Cardiac muscle cell (in vitro differentiated cells and primary cell): Measurements from ENCODE around the gene SPANXN4. TPM values are rescaled to one million over a fixed set of nuclear protein-coding genes. Genes with fewer than 3 reads are reported as not detected.

Source experiments
- DNase-seq, 2 donors: peaks; one replicate each; pipeline versions ENCODE4 v3.0.0 to v3.0.0-alpha.2; 2010 to 2017; ENCODE audit warnings: low read depth in 1 of 2, low spot score in 1 of 2
- H3K27ac ChIP-seq: fragments of 200-600 bp; sonication (generic); 2 replicates; pipeline ENCODE4 v1.5.1; 2016
- H3K27me3 ChIP-seq: fragments of 200-600 bp; sonication (generic); 2 replicates; pipeline ENCODE4 v1.6.0; 2016; ENCODE audit warnings: control low read depth
- H3K36me3 ChIP-seq: fragments of 200-600 bp; sonication (generic); 2 replicates; pipeline ENCODE4 v1.5.1; 2016; ENCODE audit warnings: control low read depth
- H3K4me1 ChIP-seq: fragments of 200-600 bp; sonication (generic); 2 replicates; pipeline ENCODE4 v1.8.1; 2017; ENCODE audit warnings: low read depth, mild to moderate bottlenecking, mixed run types
- H3K4me3 ChIP-seq: fragments of 200-600 bp; sonication (generic); 2 replicates; pipeline ENCODE4 v1.5.1; 2016; ENCODE audit warnings: mild to moderate bottlenecking
- H3K9me3 ChIP-seq: fragments of 200-600 bp; sonication (generic); 2 replicates; pipeline ENCODE4 v1.5.1; 2017; ENCODE audit warnings: low read depth, mild to moderate bottlenecking, control low read depth
- polyA plus RNA-seq: library from polyadenylated mRNA; unstranded; fragments of >200 nt; fragmentation: Nextera tagmentation; extraction: Ambion mirVana; gene quantifications from 2 replicates; pipeline ENCODE4 v1.2.1, GENCODE V29; 2016
- total RNA-seq: library from RNA; depleted of rRNA; stranded (reverse); fragments of >200 nt; gene quantifications from 2 replicates; pipeline ENCODE4 v1.2.3, GENCODE V29; 2016
- TF ChIP-seq, protein P1 (sequence below): IDR thresholded peaks from 2 replicates; pipeline ENCODE4 v1.5.1; 2012; ENCODE audit warnings: low read depth, mild to moderate bottlenecking, low read length

The SPANXN4 gene
- total and polyA plus RNA-seq, 2 experiments from 2014 or later = not detected

DNA sequence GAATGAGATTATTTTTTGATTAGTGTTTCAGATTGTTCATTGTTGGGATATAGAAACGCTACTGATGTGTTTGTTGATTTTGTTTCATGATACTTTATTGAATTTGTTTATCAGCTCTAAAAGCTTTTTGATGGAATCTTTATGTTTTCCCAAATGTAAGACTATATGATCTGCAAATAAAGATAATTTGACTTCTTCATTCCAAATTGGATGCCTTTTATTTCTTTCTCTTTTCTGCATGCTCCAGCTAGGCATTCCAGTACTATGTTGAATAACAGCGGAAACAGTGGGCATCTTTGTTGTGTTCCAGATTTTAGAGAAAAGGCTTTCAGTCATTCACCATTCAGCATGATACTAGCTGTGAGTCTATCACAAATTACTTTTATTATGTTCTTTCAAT is 21.8 kb downstream of the SPANXN4 start:
- TF ChIP-seq, protein P1, sequence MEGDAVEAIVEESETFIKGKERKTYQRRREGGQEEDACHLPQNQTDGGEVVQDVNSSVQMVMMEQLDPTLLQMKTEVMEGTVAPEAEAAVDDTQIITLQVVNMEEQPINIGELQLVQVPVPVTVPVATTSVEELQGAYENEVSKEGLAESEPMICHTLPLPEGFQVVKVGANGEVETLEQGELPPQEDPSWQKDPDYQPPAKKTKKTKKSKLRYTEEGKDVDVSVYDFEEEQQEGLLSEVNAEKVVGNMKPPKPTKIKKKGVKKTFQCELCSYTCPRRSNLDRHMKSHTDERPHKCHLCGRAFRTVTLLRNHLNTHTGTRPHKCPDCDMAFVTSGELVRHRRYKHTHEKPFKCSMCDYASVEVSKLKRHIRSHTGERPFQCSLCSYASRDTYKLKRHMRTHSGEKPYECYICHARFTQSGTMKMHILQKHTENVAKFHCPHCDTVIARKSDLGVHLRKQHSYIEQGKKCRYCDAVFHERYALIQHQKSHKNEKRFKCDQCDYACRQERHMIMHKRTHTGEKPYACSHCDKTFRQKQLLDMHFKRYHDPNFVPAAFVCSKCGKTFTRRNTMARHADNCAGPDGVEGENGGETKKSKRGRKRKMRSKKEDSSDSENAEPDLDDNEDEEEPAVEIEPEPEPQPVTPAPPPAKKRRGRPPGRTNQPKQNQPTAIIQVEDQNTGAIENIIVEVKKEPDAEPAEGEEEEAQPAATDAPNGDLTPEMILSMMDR = no peak

DNA sequence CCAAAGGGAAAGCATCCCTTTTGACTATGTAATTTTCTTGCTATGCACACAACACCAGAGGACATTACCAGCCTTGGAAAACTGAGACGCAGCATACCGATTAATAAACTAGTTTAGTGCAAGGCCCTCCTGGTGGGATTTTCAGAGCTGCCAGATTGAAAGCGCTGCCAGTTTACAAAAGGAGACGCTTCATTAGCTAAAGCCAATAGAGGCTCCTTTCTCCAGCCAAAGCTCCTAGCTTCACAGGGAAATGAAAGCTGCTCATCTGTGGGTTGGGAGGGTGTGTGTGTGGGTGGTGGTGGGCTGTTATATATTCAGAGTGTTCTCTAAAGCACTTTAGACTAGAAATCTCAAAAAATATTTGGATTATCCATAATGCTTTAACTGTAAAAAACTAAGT is 32.4 kb downstream of the SPANXN4 start:
- H3K27ac ChIP-seq = no peak overlapping the region
- no peaks in the 10 kb centered on the region for H3K9me3 ChIP-seq
- DNase-seq = no peak
- no peak overlapping the region for H3K4me3 ChIP-seq
- no peaks in the 10 kb centered on the region for H3K4me1 ChIP-seq
- no peaks in the 10 kb centered on the region for H3K36me3 ChIP-seq
- H3K27me3 ChIP-seq = no peaks in the 10 kb centered on the region
- TF ChIP-seq, protein P1 = no peak

More for the DNA sequence above, 21.8 kb downstream of the SPANXN4 start:
- Histone ChIP-seq H3K27me3 (no peaks in the 10 kb centered on the region), H3K4me3 (no peak overlapping the region), H3K36me3 (no peaks in the 10 kb centered on the region), H3K9me3 (no peaks in the 10 kb centered on the region), H3K27ac (no peak overlapping the region), H3K4me1 (no peaks in the 10 kb centered on the region)
- no peak for DNase-seq

- no peak overlapping the region for H3K27ac ChIP-seq
- H3K36me3 ChIP-seq = no peaks in the 10 kb centered on the region
- no peak for DNase-seq
- H3K4me3 ChIP-seq = no peak overlapping the region
- H3K9me3 ChIP-seq = no peaks in the 10 kb centered on the region
- no peaks in the 10 kb centered on the region for H3K4me1 ChIP-seq
- TF ChIP-seq, protein P1 = no peak
- no peaks in the 10 kb centered on the region for H3K27me3 ChIP-seq
These were observed 55.5 kb downstream of the SPANXN4 start for GRCh38 chrX:143081231-143081630.

DNA sequence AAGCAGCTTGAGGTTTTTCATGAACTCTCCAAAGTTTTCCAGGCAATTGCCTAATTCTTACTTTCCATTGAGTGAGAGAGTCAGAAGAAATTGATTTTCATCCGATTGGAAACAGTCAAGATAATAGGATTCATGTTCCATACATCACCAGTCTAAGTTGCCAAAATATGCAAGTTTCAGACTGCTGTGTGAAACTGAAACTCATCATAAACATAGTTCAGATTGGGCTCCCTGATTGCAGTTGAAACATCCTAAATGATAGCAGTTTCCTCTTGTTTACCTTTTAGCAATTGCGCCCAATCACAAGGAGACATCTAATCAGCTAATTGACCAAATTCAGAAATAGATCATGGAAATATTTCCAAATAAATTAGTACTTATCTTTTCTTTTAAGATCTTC is 56.8 kb downstream of the SPANXN4 start:
- H3K27ac ChIP-seq = no peak overlapping the region
- H3K27me3 ChIP-seq = no peaks in the 10 kb centered on the region
- no peaks in the 10 kb centered on the region for H3K9me3 ChIP-seq
- H3K4me3 ChIP-seq = no peak overlapping the region
- no peak for DNase-seq
- H3K36me3 ChIP-seq = no peaks in the 10 kb centered on the region
- TF ChIP-seq, protein P1 = no peak
- no peaks in the 10 kb centered on the region for H3K4me1 ChIP-seq
